ENCODE measurements around the gene NFIL3. TPM values are rescaled to one million over a fixed set of nuclear protein-coding genes. Genes with fewer than 3 reads are reported as not detected.
"Not testable (repeated sequence)": the region's sequence is repeated elsewhere in the genome, so short reads cannot be mapped to it uniquely, and the experiment has no call there.

Gene NFIL3
- total and polyA plus RNA-seq, 11 donors, result 13.1 to 35.9 (median 24.7) TPM

- ATAC-seq, result no peak
- WGBS, 4 donors, result 76 to 95% (median 88%) methylated on average over 4 of the region's 4 CpGs
- Histone ChIP-seq H3K9me3 (no peaks in the 10 kb centered on the region), H3K27me3 (no peaks in the 10 kb centered on the region), H3K4me3 (no peak overlapping the region), H3K27ac (no peak overlapping the region), H3K4me1 (peaks cover 0 to 14% (median 0%) of the 10 kb centered on the region in 12 donors), H3K36me3 (no peaks in the 10 kb centered on the region)
- intact Hi-C loops (cut with DNase I), result no loop called here
- DNase-seq, result no peak
- no peak for TF ChIP-seq POLR2A (IDR thresholded peaks at IDR 0.05)
Measured at GRCh38 chr9:91376239-91376638, 47.4 kb downstream of the NFIL3 start.

GRCh38 chr9:91374939-91375338 lies 48.7 kb downstream of the NFIL3 start:
- Histone ChIP-seq H3K4me1 (peaks cover 0 to 14% (median 0%) of the 10 kb centered on the region in 12 donors), H3K27ac (no peak overlapping the region), H3K4me3 (no peak overlapping the region), H3K27me3 (no peaks in the 10 kb centered on the region), H3K36me3 (no peaks in the 10 kb centered on the region), H3K9me3 (no peaks in the 10 kb centered on the region)
- 35 to 58% (median 39%) methylated on average over 3 of the region's 3 CpGs for WGBS, 4 donors
- TF ChIP-seq POLR2A (IDR thresholded peaks at IDR 0.05), result no peak
- TF ChIP-seq CTCF (IDR thresholded peaks at IDR 0.05), result no peak
- no peak for ATAC-seq
- no peak for DNase-seq
- intact Hi-C loops (cut with DNase I), result no loop called here

- no peaks in the 10 kb centered on the region for H3K27me3 ChIP-seq
- no peak for TF ChIP-seq CTCF (IDR thresholded peaks at IDR 0.05)
- no peak for TF ChIP-seq POLR2A (IDR thresholded peaks at IDR 0.05)
- peaks cover 0 to 6% (median 0%) of the 10 kb centered on the region in 12 donors for H3K4me1 ChIP-seq
- H3K36me3 ChIP-seq, result no peaks in the 10 kb centered on the region
- H3K9me3 ChIP-seq, result no peaks in the 10 kb centered on the region
- H3K4me3 ChIP-seq, result no peak overlapping the region
- no peak overlapping the region for H3K27ac ChIP-seq
- ATAC-seq (no peak), DNase-seq (no peak)
- whole genome bisulfite sequencing, 4 donors, result 68 to 73% (median 70%) methylated on average over 1 of the region's 1 CpG
- intact Hi-C loops (cut with DNase I), result no loop called here
Measured at GRCh38 chr9:91371894-91372293, 51.7 kb downstream of the NFIL3 start.

- H3K36me3 ChIP-seq; H3K27me3 ChIP-seq; intact Hi-C loops (cut with DNase I); DNase-seq; ATAC-seq; H3K4me3 ChIP-seq; H3K27ac ChIP-seq; H3K9me3 ChIP-seq; H3K4me1 ChIP-seq: not testable (repeated sequence)
- WGBS, 4 donors, result 83 to 88% (median 84%) methylated on average over 3 of the region's 3 CpGs
Measured at GRCh38 chr9:91370006-91370405, 53.6 kb downstream of the NFIL3 start.

GRCh38 chr9:91364702-91365101 lies 58.9 kb downstream of the NFIL3 start:
- DNase-seq (no peak), ATAC-seq (no peak)
- Histone ChIP-seq H3K27ac (no peak overlapping the region), H3K4me1 (peaks cover 0 to 20% (median 13%) of the 10 kb centered on the region in 12 donors), H3K9me3 (no peaks in the 10 kb centered on the region), H3K4me3 (no peak overlapping the region), H3K27me3 (no peaks in the 10 kb centered on the region), H3K36me3 (no peaks in the 10 kb centered on the region)
- intact Hi-C loops (cut with DNase I), result loop anchor here (5.0 to 10.0 kb wide), 9 partner anchors 50 to 450 kb away; partner anchors contain the start of gene NFIL3 (in 6 of the 10)
- WGBS, 4 donors, result 82 to 98% (median 94%) methylated on average over 3 of the region's 3 CpGs
- TF ChIP-seq POLR2A (IDR thresholded peaks at IDR 0.05) (no peak), CTCF (IDR thresholded peaks at IDR 0.05) (no peak)

Data from heart left ventricle (tissue), 16 donors.